Measurements from ENCODE around the gene NOL6.

The NOL6 gene

DNA sequence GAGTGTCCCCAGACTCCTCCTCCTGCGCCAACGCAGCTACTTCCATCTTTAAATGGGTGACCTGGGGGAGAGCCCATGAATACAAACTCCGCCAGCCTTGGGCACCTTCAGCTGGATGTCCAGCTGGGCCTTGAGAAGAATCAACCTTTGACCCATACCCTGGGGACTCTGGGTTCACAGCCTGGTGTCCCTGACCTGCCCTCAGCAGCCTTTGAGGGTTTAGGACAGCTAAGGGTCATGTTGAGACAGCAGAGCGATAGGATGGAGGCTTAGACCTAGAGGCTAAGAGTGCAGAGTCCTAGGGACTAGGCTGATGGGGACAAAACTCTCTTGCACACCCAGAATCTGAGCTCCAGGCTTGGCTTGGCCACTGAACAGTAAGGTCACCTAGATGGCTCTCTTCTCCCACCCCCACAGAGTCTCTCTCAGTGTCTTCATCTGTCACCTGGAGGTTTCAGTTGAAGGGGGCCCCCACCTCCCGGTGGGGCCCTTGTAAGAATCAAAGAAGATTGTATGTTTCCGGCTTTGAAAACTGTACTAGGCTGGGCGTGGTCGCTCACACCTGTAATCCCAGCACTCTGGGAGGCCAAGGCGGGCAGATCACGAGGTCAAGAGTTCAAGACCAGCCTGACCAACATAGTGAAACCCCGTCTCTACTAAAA, 19.6 kb downstream of the NOL6 start:
- H3K4me3 ChIP-seq (ENCODE audit: low read depth, low read length): no peak overlapping the region

DNA sequence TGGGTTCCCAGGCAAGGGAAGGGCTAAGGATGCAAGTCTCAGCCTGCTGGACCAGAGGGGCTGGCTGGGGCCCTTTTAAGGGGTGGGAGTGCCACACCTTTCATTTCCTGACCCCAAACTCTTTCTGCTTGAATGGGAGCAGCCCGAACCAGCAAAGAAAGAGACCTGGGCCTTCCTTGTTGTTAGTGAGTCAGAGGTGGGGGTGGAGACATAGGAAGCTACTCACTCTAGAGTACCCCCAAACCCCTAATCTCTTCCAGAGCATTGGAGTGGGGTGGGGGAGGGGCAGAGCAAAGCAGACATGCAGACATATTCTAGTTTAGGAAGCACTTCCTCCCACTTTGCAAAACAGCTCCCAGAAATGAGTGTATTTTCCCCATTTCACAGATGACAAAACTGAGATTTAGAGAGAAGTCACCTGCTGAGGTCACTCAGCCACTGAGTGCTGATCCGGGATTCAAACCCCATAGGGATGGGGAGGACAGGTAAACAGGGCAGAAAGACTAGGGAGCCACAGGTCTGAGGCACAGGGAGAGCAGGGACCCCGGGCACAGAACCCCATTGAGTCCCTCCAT, 20.4 kb downstream of the NOL6 start:
- Histone ChIP-seq H3K36me3 (no peaks in the 10 kb centered on the region), H3K4me3 (ENCODE audit: low read depth, low read length) (no peak overlapping the region), H3K27me3 (ENCODE audit: insufficient read depth, low read depth, severe bottlenecking) (no peaks in the 10 kb centered on the region), H3K27ac (peak overlapping the region; percentile 43; the same call in 1 of the 2 replicates), H3K9me3 (ENCODE audit: severe bottlenecking) (no peaks in the 10 kb centered on the region)
- TF ChIP-seq, protein P1, sequence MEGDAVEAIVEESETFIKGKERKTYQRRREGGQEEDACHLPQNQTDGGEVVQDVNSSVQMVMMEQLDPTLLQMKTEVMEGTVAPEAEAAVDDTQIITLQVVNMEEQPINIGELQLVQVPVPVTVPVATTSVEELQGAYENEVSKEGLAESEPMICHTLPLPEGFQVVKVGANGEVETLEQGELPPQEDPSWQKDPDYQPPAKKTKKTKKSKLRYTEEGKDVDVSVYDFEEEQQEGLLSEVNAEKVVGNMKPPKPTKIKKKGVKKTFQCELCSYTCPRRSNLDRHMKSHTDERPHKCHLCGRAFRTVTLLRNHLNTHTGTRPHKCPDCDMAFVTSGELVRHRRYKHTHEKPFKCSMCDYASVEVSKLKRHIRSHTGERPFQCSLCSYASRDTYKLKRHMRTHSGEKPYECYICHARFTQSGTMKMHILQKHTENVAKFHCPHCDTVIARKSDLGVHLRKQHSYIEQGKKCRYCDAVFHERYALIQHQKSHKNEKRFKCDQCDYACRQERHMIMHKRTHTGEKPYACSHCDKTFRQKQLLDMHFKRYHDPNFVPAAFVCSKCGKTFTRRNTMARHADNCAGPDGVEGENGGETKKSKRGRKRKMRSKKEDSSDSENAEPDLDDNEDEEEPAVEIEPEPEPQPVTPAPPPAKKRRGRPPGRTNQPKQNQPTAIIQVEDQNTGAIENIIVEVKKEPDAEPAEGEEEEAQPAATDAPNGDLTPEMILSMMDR (IDR thresholded peaks at IDR 0.05; ENCODE audit: low read depth, low read length): no peak
- no peak for DNase-seq

More for the DNA sequence above, 19.6 kb downstream of the NOL6 start:
- Histone ChIP-seq H3K36me3 (no peaks in the 10 kb centered on the region), H3K9me3 (ENCODE audit: severe bottlenecking) (no peaks in the 10 kb centered on the region), H3K27ac (no peak overlapping the region), H3K27me3 (ENCODE audit: insufficient read depth, low read depth, severe bottlenecking) (no peaks in the 10 kb centered on the region)
- TF ChIP-seq, protein P1 (IDR thresholded peaks at IDR 0.05; ENCODE audit: low read depth, low read length): no peak
- DNase-seq: no peak

DNA sequence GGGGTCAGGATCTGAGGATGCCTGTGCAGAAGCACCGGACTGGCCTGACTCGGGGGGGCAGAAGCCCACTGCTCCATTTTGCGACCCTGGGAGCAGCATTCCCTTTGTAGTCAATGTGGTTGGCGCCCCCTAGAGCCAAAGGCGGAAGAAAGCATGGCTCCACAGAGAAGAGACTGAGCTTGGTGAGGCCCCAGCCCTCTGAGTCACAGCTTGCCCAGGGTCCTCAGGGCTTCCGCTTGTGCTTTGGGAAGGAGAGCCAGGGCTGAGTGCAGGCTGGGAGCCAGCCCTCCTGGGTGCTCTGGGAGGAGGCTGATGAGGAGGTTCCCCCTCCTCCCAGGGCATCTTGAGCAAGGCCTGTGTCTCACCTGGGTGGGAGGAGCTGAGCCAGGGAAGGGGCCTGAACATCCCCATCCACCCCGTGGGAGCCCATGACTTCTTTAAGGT, 20.9 kb downstream of the NOL6 start:
- TF ChIP-seq, protein P1 (IDR thresholded peaks at IDR 0.05; ENCODE audit: low read depth, low read length): peak; percentile 88
- DNase-seq: peak; percentile 83
- Histone ChIP-seq H3K27ac (peak overlapping the region; percentile 43; the same call in 1 of the 2 replicates), H3K27me3 (ENCODE audit: insufficient read depth, low read depth, severe bottlenecking) (no peaks in the 10 kb centered on the region), H3K36me3 (no peaks in the 10 kb centered on the region), H3K9me3 (ENCODE audit: severe bottlenecking) (no peaks in the 10 kb centered on the region), H3K4me3 (ENCODE audit: low read depth, low read length) (no peak overlapping the region)

DNA sequence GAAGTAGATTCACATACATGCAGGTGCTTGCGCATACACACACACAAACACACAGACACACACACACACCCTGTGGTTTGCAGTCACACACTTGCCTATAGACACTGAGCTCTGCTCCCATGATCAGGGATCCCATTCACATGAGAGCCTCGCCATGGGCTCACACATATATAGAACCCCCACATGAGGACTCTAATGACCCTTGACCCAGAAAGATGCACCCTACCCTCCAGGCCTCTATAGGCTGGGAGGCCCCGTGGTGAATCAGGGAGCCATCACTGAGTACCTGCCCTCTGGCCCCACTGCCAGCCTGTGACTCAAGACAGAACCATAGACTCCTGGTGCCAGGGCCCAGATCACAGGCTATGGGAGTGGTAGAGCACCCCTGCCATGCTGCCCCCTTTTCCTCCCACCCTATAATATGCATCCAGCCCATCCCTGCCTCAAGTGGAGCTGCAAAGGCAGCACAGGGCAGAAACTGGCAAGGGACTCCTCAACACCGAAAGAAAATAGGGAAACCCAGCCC, 23.0 kb downstream of the NOL6 start:
- DNase-seq: no peak
- Histone ChIP-seq H3K9me3 (ENCODE audit: severe bottlenecking) (no peaks in the 10 kb centered on the region), H3K27ac (no peak overlapping the region), H3K4me3 (ENCODE audit: low read depth, low read length) (no peak overlapping the region), H3K27me3 (ENCODE audit: insufficient read depth, low read depth, severe bottlenecking) (no peaks in the 10 kb centered on the region), H3K36me3 (no peaks in the 10 kb centered on the region)
- TF ChIP-seq, protein P1 (IDR thresholded peaks at IDR 0.05; ENCODE audit: low read depth, low read length): no peak

DNA sequence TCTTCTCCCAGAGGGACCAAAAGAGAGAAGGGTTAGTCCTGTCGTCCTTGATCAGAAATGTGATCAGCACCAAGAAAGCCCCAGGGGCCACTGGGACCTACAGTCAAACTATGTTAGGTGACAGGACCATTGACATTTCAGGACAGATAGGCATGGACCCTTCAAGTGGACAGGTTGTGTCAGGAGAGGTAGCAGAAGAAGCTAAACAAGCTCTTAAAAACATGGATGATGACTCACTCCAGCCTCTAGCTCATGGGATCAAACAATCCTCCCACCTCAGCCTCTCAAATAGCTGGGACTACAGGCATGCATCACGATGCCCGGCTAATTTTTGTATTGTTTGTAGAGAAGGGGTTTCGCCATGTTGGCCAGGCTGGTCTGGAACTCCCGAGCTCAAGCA, 24.0 kb downstream of the NOL6 start:
- Histone ChIP-seq H3K4me3 (ENCODE audit: low read depth, low read length) (no peak overlapping the region), H3K36me3 (no peaks in the 10 kb centered on the region), H3K27ac (no peak overlapping the region), H3K9me3 (ENCODE audit: severe bottlenecking) (no peaks in the 10 kb centered on the region), H3K27me3 (ENCODE audit: insufficient read depth, low read depth, severe bottlenecking) (no peaks in the 10 kb centered on the region)
- no peak for DNase-seq
- TF ChIP-seq, protein P1 (IDR thresholded peaks at IDR 0.05; ENCODE audit: low read depth, low read length): no peak
